Measurements from ENCODE around the gene SDK1.

DNA sequence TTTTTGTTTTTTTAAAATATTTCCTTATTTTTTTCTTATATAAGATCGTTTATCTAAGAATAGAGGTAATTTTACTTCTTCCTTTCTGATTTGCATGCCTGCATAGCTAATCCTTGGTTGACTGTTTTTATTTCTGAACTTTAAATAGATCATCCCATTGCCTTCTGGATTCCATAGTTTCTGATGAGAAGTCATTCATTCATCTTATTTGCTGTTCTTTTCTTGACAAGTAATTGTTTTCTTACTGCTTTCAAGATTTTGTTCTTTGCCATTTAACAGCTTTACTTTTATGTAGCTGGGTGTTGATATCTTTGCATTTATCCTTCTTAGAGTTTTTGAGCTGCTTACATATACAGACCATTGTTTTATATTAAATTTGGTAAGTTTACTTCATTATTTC lies 437.9 kb downstream of the SDK1 start:
- TF ChIP-seq, protein P1, sequence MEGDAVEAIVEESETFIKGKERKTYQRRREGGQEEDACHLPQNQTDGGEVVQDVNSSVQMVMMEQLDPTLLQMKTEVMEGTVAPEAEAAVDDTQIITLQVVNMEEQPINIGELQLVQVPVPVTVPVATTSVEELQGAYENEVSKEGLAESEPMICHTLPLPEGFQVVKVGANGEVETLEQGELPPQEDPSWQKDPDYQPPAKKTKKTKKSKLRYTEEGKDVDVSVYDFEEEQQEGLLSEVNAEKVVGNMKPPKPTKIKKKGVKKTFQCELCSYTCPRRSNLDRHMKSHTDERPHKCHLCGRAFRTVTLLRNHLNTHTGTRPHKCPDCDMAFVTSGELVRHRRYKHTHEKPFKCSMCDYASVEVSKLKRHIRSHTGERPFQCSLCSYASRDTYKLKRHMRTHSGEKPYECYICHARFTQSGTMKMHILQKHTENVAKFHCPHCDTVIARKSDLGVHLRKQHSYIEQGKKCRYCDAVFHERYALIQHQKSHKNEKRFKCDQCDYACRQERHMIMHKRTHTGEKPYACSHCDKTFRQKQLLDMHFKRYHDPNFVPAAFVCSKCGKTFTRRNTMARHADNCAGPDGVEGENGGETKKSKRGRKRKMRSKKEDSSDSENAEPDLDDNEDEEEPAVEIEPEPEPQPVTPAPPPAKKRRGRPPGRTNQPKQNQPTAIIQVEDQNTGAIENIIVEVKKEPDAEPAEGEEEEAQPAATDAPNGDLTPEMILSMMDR (IDR thresholded peaks at IDR 0.05 in 4 of 5, conservative IDR thresholded peaks at IDR 0.05 in 1 of 5): no peak
- TF ChIP-seq POLR2A (IDR thresholded peaks at IDR 0.05): no peak
